ENCODE results near the gene SLC25A21.
"Not testable (repeated sequence)": the region's sequence is repeated elsewhere in the genome, so short reads cannot be mapped to it uniquely, and the experiment has no call there.

The SLC25A21 gene

DNA sequence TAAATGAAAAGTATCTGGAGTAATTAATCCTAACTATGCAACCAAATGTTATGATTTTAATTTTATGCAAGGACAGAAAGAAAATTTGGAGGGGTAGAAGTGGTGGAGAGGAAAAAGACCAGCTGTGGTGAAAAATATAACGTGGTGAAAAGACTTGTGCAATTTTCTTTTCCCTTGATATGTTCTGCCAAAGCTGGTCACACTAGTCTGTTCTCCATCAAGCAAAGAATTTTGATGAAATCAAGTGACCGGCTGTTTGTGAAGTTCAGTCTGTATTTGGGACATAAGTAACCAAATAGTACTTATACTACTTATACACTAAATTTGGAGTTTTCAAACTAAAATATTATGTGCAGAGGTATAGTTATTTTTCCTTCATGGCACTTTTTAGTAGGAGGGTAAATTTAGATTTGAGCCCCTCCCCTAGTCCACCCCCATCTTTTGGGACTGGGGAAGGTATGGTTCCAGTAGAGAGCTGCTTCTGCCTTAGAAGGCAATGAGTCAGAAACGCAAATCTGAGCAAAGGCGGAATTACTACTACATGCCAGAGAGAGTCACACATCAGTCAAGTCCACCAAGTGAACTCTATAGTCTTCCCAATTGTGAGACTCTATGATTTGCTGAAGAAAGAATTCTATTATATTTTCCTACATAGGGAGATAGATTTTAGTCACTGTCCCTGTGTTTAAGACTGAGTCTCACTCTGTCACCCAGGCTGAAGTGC, 229.7 kb downstream of the SLC25A21 start:
- no peak for DNase-seq (ENCODE audit: low read depth, low spot score)

GRCh38 chr14:36941783-36942521, 230.5 kb downstream of the SLC25A21 start:
- peak; percentile 43 for DNase-seq (ENCODE audit: low read depth, low spot score)

DNA sequence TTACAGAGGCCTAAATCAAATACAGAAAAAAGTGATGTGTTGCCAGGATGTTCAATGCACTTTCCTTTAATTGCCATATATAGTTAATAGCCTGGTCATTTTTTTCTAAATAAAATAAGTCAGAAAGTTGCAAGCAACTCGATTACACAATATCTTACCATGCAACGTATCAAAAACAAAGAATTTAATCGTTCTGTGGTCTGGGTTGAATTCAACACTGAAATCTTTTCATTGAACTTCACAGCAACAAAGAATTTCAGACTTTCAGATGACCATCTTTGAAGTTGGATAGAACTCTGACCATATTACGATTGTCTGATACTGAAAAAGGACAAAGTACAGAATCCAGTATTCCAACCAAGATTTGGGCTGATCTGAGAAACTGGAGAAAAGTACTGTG, 231.9 kb downstream of the SLC25A21 start:
- no peak for DNase-seq (ENCODE audit: low read depth, low spot score)

GRCh38 chr14:36939265-36939664, 233.1 kb downstream of the SLC25A21 start:
- no peak for DNase-seq (ENCODE audit: low read depth, low spot score)

- DNase-seq (ENCODE audit: low read depth, low spot score): no peak
These were observed 233.7 kb downstream of the SLC25A21 start for GRCh38 chr14:36938678-36939077.

- no peak for DNase-seq (ENCODE audit: low read depth, low spot score)
These were observed 236.3 kb downstream of the SLC25A21 start for GRCh38 chr14:36935976-36936678.

DNA sequence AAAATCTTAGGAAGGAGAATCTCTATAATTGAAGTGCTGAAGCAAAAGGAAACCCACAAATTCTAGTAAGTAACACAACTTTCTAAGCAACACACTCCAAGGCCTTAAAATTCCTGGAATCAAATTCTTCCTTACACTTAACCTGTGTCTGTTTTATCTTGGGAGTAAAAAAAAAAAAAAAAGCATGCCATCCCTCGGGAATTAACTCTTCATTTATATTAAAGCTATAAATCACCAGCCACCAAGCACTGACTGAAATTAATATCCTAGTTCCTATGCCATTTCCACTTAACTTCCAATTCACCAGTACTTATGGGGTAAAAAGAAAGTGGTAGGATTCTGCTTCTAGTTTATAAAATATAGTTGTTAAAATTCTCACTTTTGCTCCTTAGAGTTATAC, 238.1 kb downstream of the SLC25A21 start:
- DNase-seq (ENCODE audit: low read depth, low spot score): no peak

DNA sequence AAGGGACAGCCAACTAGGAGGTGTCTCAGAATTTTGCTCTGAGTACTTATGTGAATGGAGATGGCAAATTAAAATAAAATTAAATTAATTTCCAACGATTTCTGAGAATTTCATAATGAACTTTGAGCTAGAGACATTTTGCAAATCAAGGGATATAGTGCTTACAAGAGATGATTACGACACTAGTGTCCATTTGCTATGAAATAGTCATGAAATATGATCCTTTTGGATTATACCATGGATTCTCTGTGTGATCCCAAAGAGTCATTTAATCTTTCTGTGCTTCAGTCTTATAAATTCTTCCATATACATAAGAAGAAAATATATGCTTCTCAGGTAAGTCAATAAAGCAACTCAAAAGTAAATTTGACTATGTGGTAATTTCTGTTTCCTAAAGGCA, 240.6 kb downstream of the SLC25A21 start:
- no peak for DNase-seq (ENCODE audit: low read depth, low spot score)

DNA sequence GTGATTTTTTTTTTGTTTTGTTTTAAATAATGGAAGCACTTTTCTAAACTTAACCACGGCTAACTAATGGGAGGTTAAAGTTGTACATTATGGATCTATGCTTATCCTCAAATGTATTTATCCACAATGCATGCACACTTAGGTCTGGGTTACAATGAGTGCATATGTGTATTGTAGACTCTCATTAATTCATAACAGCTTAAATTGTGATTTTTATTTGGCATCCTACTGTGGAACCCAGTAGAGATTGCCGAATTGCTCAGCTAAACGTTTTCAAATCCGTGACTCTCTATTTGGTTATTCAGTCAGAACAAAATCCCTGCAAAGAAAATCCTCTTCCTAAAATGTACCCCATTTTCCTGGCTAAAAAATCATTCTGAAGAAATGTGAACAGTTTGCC, 244.0 kb downstream of the SLC25A21 start:
- DNase-seq (ENCODE audit: low read depth, low spot score): no peak

GRCh38 chr14:36925094-36925493, 247.3 kb downstream of the SLC25A21 start:
- DNase-seq (ENCODE audit: low read depth, low spot score): no peak

DNA sequence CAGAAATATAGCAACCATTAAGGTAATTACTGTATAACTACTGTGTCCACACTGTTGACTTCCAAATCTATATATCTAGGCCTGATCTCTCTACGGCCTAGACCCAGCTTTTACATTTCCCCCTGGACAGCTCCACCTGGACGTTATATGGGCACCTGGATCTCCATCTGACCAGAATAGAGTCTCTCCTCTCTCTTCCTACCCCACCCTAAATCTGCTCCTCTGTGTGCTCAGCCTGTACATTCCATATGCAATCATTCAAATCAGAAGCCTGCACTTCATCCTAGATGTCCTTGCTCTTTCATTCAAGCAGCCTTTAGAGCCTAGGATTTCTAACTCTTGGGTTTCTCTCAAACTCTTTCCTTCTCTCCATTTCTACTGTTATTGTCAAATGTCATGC, 255.7 kb downstream of the SLC25A21 start:
- no peak for DNase-seq (ENCODE audit: low read depth, low spot score)

DNA sequence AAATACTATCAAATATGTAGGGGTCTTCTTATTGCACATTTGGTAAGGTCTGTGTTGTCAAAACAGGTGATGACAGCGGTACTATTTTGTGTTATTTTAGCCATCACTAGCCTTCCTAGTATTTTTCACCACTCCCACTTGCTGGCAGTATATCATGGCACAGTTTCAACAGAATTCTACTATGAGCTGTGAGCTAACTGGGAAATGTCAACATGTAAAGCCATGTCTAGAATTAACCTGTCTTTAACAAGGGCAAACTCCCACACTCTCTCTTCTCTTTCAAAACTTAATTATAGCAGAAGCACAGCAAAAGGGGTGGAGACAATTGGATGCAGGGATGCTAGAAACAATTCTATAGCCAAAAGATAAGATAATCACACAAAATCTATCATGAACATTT, 257.3 kb downstream of the SLC25A21 start:
- DNase-seq (ENCODE audit: low read depth, low spot score): no peak

DNA sequence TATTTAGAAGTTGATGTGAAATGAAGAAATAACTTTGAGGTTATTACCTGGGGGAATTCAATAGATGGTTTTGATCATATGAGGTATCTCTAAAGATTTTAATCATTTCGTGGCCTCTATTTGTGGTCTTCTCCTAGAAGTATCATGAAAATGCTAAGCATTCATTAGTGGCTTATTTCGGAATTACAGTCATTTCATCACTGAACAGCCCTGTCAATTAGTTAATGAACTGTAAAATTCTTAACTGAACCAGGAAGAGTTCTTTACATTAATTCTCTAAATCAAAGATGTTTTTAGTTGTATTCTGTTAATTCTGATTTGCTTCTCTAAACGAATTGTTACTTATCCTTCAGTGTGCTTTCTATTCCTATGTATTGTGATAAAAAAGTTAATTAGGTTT, 261.8 kb downstream of the SLC25A21 start:
- no peak for DNase-seq (ENCODE audit: low read depth, low spot score)

- DNase-seq (ENCODE audit: low read depth, low spot score): no peak
These were observed 267.0 kb downstream of the SLC25A21 start for GRCh38 chr14:36905272-36905888.

- DNase-seq (ENCODE audit: low read depth, low spot score): no peak
These were observed 270.5 kb downstream of the SLC25A21 start for GRCh38 chr14:36901861-36902260.

GRCh38 chr14:36900846-36901245, 271.6 kb downstream of the SLC25A21 start:
- no peak for DNase-seq (ENCODE audit: low read depth, low spot score)

DNA sequence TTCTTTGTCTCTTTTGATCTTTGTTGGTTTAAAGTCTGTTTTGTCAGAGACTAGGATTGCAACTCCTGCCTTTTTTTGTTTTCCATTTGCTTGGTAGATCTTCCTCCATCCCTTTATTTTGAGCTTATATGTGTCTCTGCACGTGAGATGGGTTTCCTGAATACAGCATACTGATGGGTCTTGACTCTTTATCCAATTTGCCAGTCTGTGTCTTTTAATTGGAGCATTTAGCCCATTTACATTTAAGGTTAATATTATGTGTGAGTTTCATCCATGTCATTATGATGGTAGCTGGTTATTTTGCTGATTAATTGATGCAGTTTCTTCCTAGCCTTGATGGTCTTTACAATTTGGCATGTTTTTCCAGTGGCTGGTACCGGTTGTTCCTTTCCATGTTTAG, 276.1 kb downstream of the SLC25A21 start:
- not testable (repeated sequence) for DNase-seq (ENCODE audit: low read depth, low spot score)

GRCh38 chr14:36884049-36884448, 288.4 kb downstream of the SLC25A21 start:
- DNase-seq (ENCODE audit: low read depth, low spot score): no peak

GRCh38 chr14:36880276-36880675, 292.1 kb downstream of the SLC25A21 start:
- DNase-seq (ENCODE audit: low read depth, low spot score): no peak

DNA sequence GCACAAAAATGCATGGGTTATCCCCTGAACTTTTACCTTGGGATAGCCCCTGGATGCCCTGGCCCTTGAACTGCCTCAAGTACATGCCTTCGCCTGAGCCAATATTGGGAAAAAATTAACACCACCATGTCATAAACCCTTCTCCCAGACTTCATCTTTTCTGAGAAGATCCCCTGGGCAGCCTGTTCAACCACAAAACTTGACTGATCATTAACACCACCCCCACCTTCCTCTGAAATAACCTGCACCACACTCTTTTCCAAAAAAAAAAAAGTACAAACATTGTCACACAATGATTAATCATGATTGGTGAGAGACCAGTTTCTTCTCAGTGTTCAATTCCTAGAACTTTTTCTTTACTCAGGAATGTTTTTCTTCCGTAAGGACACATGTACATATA, 292.8 kb downstream of the SLC25A21 start:
- DNase-seq (ENCODE audit: low read depth, low spot score): no peak

- DNase-seq (ENCODE audit: low read depth, low spot score): no peak
These were observed 297.8 kb downstream of the SLC25A21 start for GRCh38 chr14:36874396-36875138.
